ENCODE data around the gene PITPNM1.

- peak; percentile 99 for TF ChIP-seq CTCF (conservative IDR thresholded peaks at IDR 0.05; ENCODE audit: low read depth, low read length)
- TF ChIP-seq EZH2 (IDR thresholded peaks at IDR 0.05; ENCODE audit: borderline replicate concordance, low read depth, low read length, poor library complexity, severe bottlenecking) = no peak
Observed at GRCh38 chr11:67505605-67506396, 638 bp upstream of the PITPNM1 start.

Measured in A673 (cell line).